Activated CD8-positive, alpha-beta memory T cell treated with anti-CD3 and anti-CD28 coated beads, Interleukin-2, amount 10 ng/mL, durations not matched to agents 7 days and 5 days (primary cell): ENCODE results near the gene CLRN2. TPM values are rescaled to one million over a fixed set of nuclear protein-coding genes. Genes with fewer than 3 reads are reported as not detected.
"Not testable (repeated sequence)": the region's sequence is repeated elsewhere in the genome, so short reads cannot be mapped to it uniquely, and the experiment has no call there.

ENCODE experiments used
- ATAC-seq: fragments of 150-1000 bp; cut with Tn5 transposase; one replicate; pipeline ENCODE4 v1.10.0; 2021; ENCODE audit warnings: moderate library complexity
- CTCF ChIA-PET: fragments of 350-600 bp; sonication (Branson Sonifier 250); formaldehyde crosslinking; loops from one replicate; lab custom pipeline; 2021; ENCODE audit warnings: antibody characterized with exemption; lab: Charles Lee
- DNase-seq: peaks from one replicate; pipeline ENCODE4 v3.0.0-alpha.2; 2020
- H3K27ac Mint-ChIP-seq: one replicate; pipeline ENCODE4 v1.8.0; 2021; ENCODE audit warnings: mild to moderate bottlenecking, mixed read lengths
- H3K27me3 Mint-ChIP-seq: one replicate; pipeline ENCODE4 v1.8.0; 2021; ENCODE audit warnings: mixed read lengths
- H3K36me3 Mint-ChIP-seq: one replicate; pipeline ENCODE4 v1.8.0; 2021; ENCODE audit warnings: mild to moderate bottlenecking, mixed read lengths
- H3K4me1 Mint-ChIP-seq: one replicate; pipeline ENCODE4 v1.8.0; 2021; ENCODE audit warnings: mixed read lengths
- H3K4me3 Mint-ChIP-seq: one replicate; pipeline ENCODE4 v1.8.0; 2021; ENCODE audit warnings: mild to moderate bottlenecking, moderate library complexity, mixed read lengths
- H3K9me3 Mint-ChIP-seq: one replicate; pipeline ENCODE4 v1.8.0; 2022; ENCODE audit warnings: low read depth, mixed read lengths
- total RNA-seq, 2 experiments: library from RNA; stranded (reverse); gene quantifications; one replicate each; pipeline ENCODE4 v1.2.3, GENCODE V29; 2021

Gene CLRN2
- total RNA-seq, 2 experiments from 2014 or later = not detected

DNA sequence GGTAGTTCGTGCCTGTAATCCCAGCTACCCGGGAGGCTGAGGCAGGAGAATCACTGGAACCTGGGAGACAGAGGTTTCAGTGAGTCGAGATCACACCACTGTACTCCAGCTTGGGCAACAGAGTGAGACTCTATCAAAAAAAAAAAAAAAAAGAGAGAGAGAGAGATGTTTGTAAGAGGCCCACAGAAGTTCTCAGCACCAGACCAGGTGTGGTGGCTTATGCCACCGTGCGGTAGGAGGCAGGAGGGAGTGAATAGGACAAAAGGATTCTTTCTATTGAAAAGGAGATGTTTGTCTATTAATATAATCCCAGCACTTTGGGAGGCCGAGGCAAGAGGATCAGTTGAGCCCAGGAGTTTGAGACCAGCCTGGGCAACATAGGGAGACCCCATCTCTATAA, 22.1 kb downstream of the CLRN2 start:
- not testable (repeated sequence) for H3K4me3 Mint-ChIP-seq, H3K9me3 Mint-ChIP-seq, H3K4me1 Mint-ChIP-seq, H3K27ac Mint-ChIP-seq, DNase-seq, H3K36me3 Mint-ChIP-seq, ATAC-seq
- H3K27me3 Mint-ChIP-seq = peaks cover 22% of the 10 kb centered on the region
- CTCF ChIA-PET = interaction anchor here (1.3 to 2.4 kb wide), 2 partner anchors 12 kb away, joined by 3 to 12 read pairs; no protein-coding TSS in a partner anchor

DNA sequence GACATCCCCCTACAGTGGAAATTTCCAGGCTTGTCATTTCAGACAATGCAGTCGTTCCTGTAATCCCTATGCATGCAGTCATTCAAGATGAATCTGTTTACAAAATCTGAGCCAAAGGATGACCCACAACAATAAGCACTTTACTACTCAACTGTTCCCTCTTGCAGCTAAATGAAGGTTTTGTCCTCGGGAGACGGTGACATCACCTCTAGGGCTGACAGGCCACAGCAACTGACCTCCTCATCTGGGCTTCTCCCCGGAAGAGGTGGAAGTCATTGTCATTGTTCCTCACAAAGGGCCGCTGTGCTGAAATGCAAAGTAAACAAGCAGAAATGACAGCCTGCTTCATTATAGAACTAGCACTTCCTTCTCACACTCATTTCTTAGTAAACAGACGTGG, 29.2 kb downstream of the CLRN2 start:
- Mint-ChIP-seq H3K4me3 (no peak overlapping the region), H3K9me3 (no peaks in the 10 kb centered on the region), H3K27me3 (peaks cover 34% of the 10 kb centered on the region), H3K4me1 (peaks cover 5% of the 10 kb centered on the region), H3K36me3 (no peaks in the 10 kb centered on the region), H3K27ac (no peak overlapping the region)
- DNase-seq (no peak), ATAC-seq (no peak)
- CTCF ChIA-PET = interaction anchor here (1.4 kb wide), 1 partner anchor 94 kb away, joined by 3 read pairs; no protein-coding TSS in a partner anchor

GRCh38 chr4:17544831-17545234, 29.9 kb downstream of the CLRN2 start:
- peaks cover 5% of the 10 kb centered on the region for H3K4me1 Mint-ChIP-seq
- H3K9me3 Mint-ChIP-seq = no peaks in the 10 kb centered on the region
- H3K27me3 Mint-ChIP-seq = peaks cover 31% of the 10 kb centered on the region
- DNase-seq = no peak
- H3K4me3 Mint-ChIP-seq = no peak overlapping the region
- ATAC-seq = no peak
- CTCF ChIA-PET = interaction anchor here (1.0 to 1.4 kb wide), 3 partner anchors 32 to 93 kb away, joined by 3 read pairs; partner anchors contain the start of gene MED28
- H3K27ac Mint-ChIP-seq = no peak overlapping the region
- no peaks in the 10 kb centered on the region for H3K36me3 Mint-ChIP-seq

DNA sequence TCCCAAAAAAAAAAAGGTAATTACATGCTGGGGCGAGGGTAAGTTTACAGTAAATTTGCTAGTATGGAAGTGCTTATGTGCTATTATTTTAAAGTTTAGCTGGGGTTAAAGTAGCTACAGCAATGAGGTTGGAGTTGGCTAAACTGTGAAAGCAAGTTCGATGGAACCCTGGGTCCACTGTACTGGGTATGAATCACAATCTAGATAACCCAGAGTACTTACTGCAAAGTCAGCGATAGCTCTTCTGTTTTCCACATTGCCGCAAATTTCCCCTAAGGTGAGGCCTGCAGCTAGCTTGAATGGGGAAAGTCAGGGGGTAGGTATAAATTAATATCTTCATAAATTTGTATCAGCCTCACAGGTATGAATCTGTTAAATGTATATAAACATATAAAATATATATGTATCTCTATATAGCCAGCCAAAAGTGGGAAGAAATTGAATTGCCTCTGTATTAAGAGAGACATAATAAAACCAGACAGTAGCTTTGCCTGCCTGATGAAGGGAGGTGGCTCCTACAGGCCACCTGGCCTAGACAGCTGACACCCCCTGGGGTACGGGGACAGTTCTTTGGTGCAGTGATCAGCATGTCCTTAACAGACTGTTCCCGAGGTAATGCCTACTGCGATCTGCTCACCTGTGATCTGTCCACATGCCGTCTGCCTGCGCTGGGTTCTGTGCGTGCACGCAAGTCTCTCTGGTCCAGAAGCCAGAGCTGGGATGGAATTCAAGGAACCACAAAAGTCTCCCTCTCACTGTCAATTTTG, 30.6 kb downstream of the CLRN2 start:
- CTCF ChIA-PET = interaction anchor here (0.6 to 1.4 kb wide), 3 partner anchors 33 to 92 kb away, joined by 3 read pairs; partner anchors contain the start of gene MED28
- Mint-ChIP-seq H3K27ac (no peak overlapping the region), H3K36me3 (no peaks in the 10 kb centered on the region), H3K27me3 (peaks cover 28% of the 10 kb centered on the region), H3K4me3 (no peak overlapping the region), H3K9me3 (no peaks in the 10 kb centered on the region), H3K4me1 (peaks cover 5% of the 10 kb centered on the region)
- no peak for ATAC-seq
- no peak for DNase-seq

DNA sequence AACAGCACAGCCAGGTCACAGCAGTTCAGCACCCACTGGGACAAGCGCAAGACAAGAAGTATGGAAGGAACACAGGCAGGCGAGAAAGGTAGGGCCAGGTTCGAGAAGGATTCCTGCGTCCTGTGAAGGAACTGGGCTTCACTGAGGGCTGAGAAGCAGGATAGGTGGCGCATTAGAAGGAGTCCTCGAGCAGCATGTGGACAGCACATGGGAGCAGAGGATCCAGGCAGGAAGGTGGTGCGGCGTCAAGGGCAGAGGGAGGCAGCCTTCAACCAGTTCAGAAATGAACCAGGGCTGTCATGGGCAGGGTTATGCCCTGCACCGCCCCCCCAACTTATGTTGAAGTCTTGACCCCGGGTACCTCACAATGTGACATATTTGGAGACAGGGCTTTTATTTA, 31.3 kb downstream of the CLRN2 start:
- CTCF ChIA-PET = no interaction called here
- no peak overlapping the region for H3K27ac Mint-ChIP-seq

DNA sequence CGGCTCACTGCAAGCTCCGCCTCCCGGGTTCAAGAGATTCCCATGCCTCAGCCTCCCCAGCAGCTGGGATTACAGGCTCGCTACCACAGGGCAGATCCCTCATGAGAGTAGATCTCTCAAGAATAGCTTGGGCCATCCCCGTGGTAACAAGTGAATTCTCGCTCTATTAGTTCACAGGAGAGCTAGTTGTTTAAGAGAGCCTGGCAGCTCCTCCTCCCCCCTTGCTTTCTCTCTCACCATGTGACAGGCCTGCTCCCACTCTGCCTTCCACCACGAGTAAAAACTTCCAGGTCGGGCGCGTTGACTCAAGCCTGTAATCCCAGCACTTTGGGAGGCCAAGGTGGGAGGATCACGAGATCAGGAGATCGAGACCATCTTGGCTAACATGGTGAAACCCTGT, 31.7 kb downstream of the CLRN2 start:
- H3K36me3 Mint-ChIP-seq = no peaks in the 10 kb centered on the region
- CTCF ChIA-PET = no interaction called here
- H3K27me3 Mint-ChIP-seq = peaks cover 28% of the 10 kb centered on the region
- no peak for DNase-seq
- H3K27ac Mint-ChIP-seq = no peak overlapping the region
- no peak for ATAC-seq
- H3K9me3 Mint-ChIP-seq = no peaks in the 10 kb centered on the region
- no peak overlapping the region for H3K4me3 Mint-ChIP-seq
- H3K4me1 Mint-ChIP-seq = peaks cover 5% of the 10 kb centered on the region

More for the DNA sequence above, 31.3 kb downstream of the CLRN2 start:
- no peak overlapping the region for H3K4me3 Mint-ChIP-seq
- no peaks in the 10 kb centered on the region for H3K36me3 Mint-ChIP-seq
- peaks cover 27% of the 10 kb centered on the region for H3K27me3 Mint-ChIP-seq
- DNase-seq = no peak
- H3K4me1 Mint-ChIP-seq = peaks cover 5% of the 10 kb centered on the region
- no peak for ATAC-seq
- no peaks in the 10 kb centered on the region for H3K9me3 Mint-ChIP-seq

GRCh38 chr4:17550549-17550948, 35.6 kb downstream of the CLRN2 start:
- no peak overlapping the region for H3K27ac Mint-ChIP-seq
- ATAC-seq (no peak), DNase-seq (no peak)
- H3K36me3 Mint-ChIP-seq = no peaks in the 10 kb centered on the region
- peaks cover 19% of the 10 kb centered on the region for H3K27me3 Mint-ChIP-seq
- peaks cover 11% of the 10 kb centered on the region for H3K4me1 Mint-ChIP-seq
- CTCF ChIA-PET = interaction anchor here (2.0 to 3.0 kb wide), 3 partner anchors 82 to 258 kb away, joined by 6 to 24 read pairs (median 16); no protein-coding TSS in a partner anchor
- H3K9me3 Mint-ChIP-seq = no peaks in the 10 kb centered on the region
- H3K4me3 Mint-ChIP-seq = no peak overlapping the region

DNA sequence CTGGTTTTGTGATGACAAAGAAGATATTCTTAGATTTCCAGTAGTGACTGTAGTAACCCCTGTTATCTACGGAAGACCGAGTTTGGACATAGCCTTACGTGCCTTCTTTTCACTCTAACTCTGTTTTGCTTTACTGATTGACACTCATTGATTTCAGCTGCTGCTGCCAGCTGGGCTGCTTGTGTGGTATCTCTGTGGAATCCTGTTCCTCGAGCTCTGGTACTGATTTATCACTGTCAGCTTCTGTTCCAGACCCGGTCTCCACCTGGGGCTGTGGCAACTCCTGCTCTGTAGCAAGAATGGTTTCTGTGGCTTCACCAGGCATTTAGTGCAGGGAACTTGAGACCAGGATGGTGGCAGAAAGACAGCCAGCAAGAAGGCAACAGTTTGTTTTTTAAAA, 37.5 kb downstream of the CLRN2 start:
- H3K4me1 Mint-ChIP-seq = peaks cover 11% of the 10 kb centered on the region
- no peak for ATAC-seq
- H3K4me3 Mint-ChIP-seq = no peak overlapping the region
- H3K27ac Mint-ChIP-seq = no peak overlapping the region
- no peak for DNase-seq
- peaks cover 27% of the 10 kb centered on the region for H3K27me3 Mint-ChIP-seq
- CTCF ChIA-PET = no interaction called here
- H3K36me3 Mint-ChIP-seq = no peaks in the 10 kb centered on the region
- H3K9me3 Mint-ChIP-seq = no peaks in the 10 kb centered on the region

DNA sequence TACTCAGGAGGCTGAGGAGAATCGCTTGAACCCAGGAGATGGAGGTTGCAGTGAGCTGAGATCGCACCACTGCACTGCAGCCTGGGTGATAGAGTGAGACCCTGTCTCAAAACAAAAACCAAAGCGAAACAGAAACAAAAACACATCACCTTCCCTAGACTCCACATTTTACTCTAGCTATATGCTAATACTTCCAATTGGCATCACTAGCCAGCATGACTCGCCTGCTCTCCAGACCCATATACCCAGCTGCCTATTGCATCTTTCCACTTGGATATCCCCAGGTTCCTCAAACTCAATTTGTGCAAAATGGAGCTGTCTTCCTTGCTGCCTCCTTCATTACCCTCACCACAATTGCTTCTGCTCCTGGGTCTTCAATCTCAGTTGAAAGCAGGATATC, 39.6 kb downstream of the CLRN2 start:
- DNase-seq (no peak), ATAC-seq (no peak)
- CTCF ChIA-PET = interaction anchor here (0.7 to 1.9 kb wide), 2 partner anchors 23 to 82 kb away, joined by 3 to 9 read pairs; no protein-coding TSS in a partner anchor
- Mint-ChIP-seq H3K27me3 (peaks cover 32% of the 10 kb centered on the region), H3K9me3 (no peaks in the 10 kb centered on the region), H3K27ac (no peak overlapping the region), H3K36me3 (no peaks in the 10 kb centered on the region), H3K4me3 (no peak overlapping the region), H3K4me1 (peaks cover 6% of the 10 kb centered on the region)

GRCh38 chr4:17556498-17556897, 41.5 kb downstream of the CLRN2 start:
- Mint-ChIP-seq H3K4me3 (no peak overlapping the region), H3K36me3 (no peaks in the 10 kb centered on the region)

GRCh38 chr4:17557880-17558279, 42.9 kb downstream of the CLRN2 start:
- CTCF ChIA-PET = interaction anchor here (0.9 to 1.1 kb wide), 2 partner anchors 9 to 79 kb away, joined by 3 to 6 read pairs; no protein-coding TSS in a partner anchor
- Mint-ChIP-seq H3K4me1 (peaks cover 6% of the 10 kb centered on the region), H3K27me3 (peaks cover 19% of the 10 kb centered on the region), H3K9me3 (no peaks in the 10 kb centered on the region), H3K27ac (no peak overlapping the region), H3K4me3 (no peak overlapping the region), H3K36me3 (no peaks in the 10 kb centered on the region)
- ATAC-seq = no peak
- DNase-seq = no peak

More at GRCh38 chr4:17556498-17556897, 41.5 kb downstream of the CLRN2 start:
- Mint-ChIP-seq H3K27ac (no peak overlapping the region), H3K4me1 (peaks cover 6% of the 10 kb centered on the region), H3K27me3 (peaks cover 27% of the 10 kb centered on the region), H3K9me3 (no peaks in the 10 kb centered on the region)
- ATAC-seq (no peak), DNase-seq (no peak)
- CTCF ChIA-PET = no interaction called here

- no peak overlapping the region for H3K4me3 Mint-ChIP-seq
- no peaks in the 10 kb centered on the region for H3K9me3 Mint-ChIP-seq
- CTCF ChIA-PET = interaction anchor here (1.8 kb wide), 1 partner anchor 10 kb away, joined by 6 read pairs; no protein-coding TSS in a partner anchor
- H3K36me3 Mint-ChIP-seq = no peaks in the 10 kb centered on the region
- ATAC-seq (no peak), DNase-seq (no peak)
- peaks cover 19% of the 10 kb centered on the region for H3K27me3 Mint-ChIP-seq
- H3K27ac Mint-ChIP-seq = no peak overlapping the region
- peaks cover 6% of the 10 kb centered on the region for H3K4me1 Mint-ChIP-seq
Measured at GRCh38 chr4:17558941-17559708, 44.2 kb downstream of the CLRN2 start.

DNA sequence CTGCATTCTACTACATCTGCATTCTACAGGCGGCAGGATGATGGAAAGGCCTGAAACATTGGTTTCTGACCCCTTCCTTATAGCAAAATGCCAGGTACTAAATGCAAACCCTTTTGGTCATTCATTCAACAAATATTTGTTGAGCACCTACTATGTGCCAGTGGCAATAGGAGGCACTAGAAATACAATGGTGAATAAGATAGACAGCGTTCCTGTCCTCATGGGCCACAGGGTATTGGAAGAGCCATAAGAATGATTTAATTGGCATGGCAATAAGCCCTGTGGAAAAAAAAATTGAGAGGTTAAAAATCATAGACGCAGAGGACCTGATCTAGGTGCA, 44.7 kb downstream of the CLRN2 start:
- Mint-ChIP-seq H3K4me1 (peaks cover 3% of the 10 kb centered on the region), H3K36me3 (no peaks in the 10 kb centered on the region), H3K27me3 (peaks cover 18% of the 10 kb centered on the region), H3K27ac (no peak overlapping the region), H3K9me3 (no peaks in the 10 kb centered on the region), H3K4me3 (no peak overlapping the region)
- DNase-seq (no peak), ATAC-seq (no peak)
- CTCF ChIA-PET = interaction anchor here (1.8 kb wide), 1 partner anchor 11 kb away, joined by 6 read pairs; no protein-coding TSS in a partner anchor
